Non-pigmented ciliary epithelial cell (primary cell): ENCODE results near the gene HOXA5.

Source experiments
- DNase-seq: peaks from one replicate; pipeline ENCODE4 v3.0.0-alpha.2; 2010; ENCODE audit warnings: low read depth

The HOXA5 gene

GRCh38 chr7:27118580-27118979, 24.9 kb downstream of the HOXA5 start:
- DNase-seq: no peak

GRCh38 chr7:27117887-27118491, 25.5 kb downstream of the HOXA5 start:
- DNase-seq: no peak

- DNase-seq: no peak
Observed at GRCh38 chr7:27116962-27117886, 26.3 kb downstream of the HOXA5 start.

- DNase-seq: no peak
Observed at GRCh38 chr7:27116031-27116961, 27.2 kb downstream of the HOXA5 start.

GRCh38 chr7:27115221-27116026, 28.1 kb downstream of the HOXA5 start:
- no peak for DNase-seq

GRCh38 chr7:27114881-27115220, 28.6 kb downstream of the HOXA5 start:
- no peak for DNase-seq

GRCh38 chr7:27113991-27114769, 29.3 kb downstream of the HOXA5 start:
- no peak for DNase-seq

- DNase-seq: no peak
Observed at GRCh38 chr7:27112955-27113949, 30.2 kb downstream of the HOXA5 start.

- DNase-seq: no peak
Observed at GRCh38 chr7:27112361-27112760, 31.1 kb downstream of the HOXA5 start.

- DNase-seq: no peak
Observed at GRCh38 chr7:27111751-27112277, 31.7 kb downstream of the HOXA5 start.

- DNase-seq: no peak
Observed at GRCh38 chr7:27111042-27111750, 32.3 kb downstream of the HOXA5 start.

GRCh38 chr7:27110186-27111031, 33.1 kb downstream of the HOXA5 start:
- DNase-seq: no peak

GRCh38 chr7:27109466-27110185, 33.9 kb downstream of the HOXA5 start:
- DNase-seq: no peak

GRCh38 chr7:27108390-27109127, 34.9 kb downstream of the HOXA5 start:
- no peak for DNase-seq

- no peak for DNase-seq
Observed at GRCh38 chr7:27107391-27108381, 35.8 kb downstream of the HOXA5 start.
